DMS53 treated with DMSO at 0.1 percent for 48 hours (cell line): ENCODE data around the gene EMD.

ENCODE experiments used
- DNase-seq: peaks from one replicate; lab custom pipeline; 2025; ENCODE audit not compliant: unreplicated experiment; lab: John Stamatoyannopoulos, UW

Gene EMD

DNA sequence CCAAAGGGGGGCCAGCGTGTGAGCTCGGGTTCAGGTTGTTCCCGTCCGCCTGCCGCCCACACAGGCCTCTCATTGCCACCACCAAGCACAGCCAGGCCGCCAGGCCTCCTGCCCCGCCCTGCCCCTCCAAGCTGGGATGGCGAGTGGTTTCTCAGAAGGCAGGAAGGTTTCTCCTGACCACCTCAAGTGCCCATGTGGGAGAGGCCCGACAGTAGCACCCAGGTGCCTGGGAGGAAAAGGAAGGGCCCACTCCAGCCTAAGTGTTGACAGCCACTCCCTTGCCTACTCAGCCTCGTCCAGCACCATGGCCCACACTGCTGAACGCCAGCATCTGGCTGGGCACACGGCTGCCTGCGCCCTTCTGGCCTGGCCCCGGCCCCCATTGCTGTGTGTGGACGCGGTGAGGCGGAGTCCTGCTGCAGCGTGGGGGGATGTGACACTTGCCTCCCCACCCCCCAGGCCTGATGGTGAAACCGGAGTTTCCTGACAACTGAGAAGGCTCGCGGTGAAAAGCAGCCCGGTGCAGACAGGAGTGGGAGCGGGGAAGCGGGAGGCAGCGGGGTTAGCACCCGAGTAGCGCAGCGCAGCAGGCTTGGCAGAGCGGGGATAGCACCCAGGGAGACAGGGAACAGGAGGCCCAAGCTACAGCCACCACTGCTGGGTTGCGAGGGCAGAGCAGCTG, 23.9 kb upstream of the EMD start:
- no peak for DNase-seq

DNA sequence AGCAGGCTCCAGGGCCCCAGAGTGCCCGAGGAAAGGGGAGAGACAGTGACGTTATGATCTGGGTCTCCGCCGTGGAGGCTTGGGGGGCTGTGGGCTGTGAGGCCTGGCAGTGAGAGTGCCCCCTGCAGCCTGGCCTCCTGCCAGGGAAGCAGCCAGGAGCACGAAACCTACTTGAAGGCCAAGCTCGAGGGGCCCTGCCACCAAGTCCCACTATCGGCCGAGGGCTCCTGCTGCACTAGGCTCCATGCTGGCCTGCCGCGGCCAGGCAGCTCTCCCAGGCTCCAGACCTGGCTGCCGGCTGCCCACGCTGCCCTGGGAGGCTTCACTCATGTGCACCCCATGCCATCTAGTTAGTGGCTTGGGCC, 23.3 kb upstream of the EMD start:
- no peak for DNase-seq

DNA sequence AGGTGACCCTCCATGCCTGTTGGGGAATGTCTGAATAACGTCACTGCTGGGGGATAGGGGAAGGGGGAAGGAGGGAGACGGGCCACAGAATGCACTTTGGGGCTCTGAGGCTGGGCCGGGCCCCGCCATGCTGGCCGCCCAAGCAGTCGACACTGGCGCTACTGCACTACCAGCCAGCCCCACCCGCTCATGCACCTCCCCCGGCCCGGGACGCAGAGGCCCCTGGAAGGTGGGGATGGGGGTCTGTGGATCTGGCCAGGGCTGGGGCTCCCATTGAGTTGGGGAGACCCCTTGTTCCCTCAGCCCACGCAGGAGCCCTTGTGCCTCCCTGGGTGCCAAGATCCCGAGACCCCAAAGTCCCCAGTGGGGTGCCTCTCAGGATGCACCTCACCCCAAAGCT, 22.5 kb upstream of the EMD start:
- DNase-seq: no peak

DNA sequence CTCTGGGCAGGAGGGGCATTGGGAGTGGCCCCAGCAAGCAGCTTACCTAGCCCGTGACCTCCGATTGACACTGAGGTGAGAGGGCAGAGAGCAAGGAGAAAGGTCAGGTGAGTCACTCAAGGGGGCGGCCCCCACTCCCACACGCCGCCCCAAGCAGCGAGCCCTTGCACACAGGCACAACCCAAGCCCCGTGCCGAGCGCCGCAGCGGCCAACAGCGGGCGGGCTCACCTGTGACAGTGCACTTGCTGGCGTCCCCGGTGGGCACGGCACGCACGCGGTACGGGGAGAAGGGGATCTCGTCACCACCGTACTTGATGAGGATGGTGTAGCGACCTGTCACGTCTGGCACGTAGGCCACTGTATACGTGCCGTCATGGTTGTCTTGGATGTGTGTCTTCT, 21.9 kb upstream of the EMD start:
- no peak for DNase-seq

DNA sequence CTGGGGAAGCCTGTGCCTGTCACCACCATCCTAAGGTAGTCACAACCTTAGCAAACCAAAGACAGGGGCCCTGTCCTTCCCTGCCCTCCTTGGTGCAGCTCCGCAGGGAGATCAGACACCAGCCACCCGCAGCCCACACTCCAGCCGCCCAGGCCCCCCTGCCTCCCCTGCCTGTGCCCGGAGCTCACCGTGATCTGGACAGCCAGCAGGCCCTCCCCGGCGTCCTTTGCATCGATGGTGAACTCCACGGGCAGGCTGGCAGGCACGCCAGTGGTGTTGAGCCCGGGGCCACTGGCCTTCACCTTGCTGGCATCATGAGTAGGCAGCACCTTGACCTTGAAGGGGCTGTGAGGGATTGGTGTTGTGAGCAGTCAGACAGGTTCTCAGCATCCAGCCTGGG, 21.1 kb upstream of the EMD start:
- no peak for DNase-seq

DNA sequence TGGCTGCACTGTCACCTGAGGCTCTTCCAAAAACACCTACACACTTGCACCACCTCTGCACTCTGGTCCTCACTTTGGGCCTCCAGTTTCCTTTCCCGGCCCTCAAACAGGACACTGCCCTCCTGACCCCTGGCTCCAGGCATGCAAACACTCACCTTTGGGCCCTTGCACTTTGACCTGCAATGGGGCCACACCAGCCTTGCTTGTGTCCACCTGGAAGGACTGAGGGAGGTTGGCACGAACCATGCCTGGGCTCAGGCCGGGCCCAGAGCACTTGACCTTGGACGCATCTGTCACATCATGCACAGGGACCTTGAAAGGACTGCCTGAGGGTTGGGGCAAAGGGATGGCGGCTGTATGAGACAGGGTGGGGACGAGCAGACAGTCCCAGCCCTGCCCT, 20.3 kb upstream of the EMD start:
- no peak for DNase-seq

DNA sequence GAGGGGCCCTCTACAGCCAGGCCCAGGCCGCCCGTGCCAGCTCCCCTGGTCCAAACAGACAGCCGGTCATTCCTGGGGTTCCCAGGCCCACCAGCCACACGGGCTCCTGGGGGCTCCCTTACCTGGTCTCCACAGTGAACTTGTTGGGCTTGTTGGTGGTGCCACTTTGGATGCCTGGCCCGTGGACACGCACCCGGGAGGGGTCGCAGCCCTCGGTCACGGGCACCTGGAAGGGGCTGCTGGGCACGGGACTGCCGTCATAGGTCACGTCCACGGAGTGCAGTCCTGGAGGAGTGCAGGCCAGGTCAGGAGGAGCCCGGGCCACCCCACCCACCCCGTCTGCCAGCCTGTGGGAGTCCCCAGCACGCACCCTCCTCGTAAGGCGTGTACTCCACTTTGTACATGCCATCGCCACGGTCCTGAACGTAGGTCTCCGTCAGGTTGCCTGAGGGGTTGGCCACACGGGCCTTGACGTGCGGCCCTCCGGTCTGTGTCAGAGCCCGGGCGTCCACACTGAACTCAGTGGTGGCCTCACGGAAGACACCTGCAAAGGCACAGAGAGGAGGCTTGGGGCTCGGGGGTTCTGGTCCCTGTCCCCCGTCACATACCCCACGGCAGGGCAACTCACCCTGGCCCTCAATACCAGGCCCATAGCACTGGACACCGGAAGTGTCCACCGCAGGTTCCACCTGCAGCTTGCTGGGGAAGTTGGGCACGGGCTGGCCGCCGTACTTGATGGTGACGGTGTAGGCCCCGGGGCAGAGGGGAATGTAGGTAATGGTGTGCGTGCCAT, 19.5 kb upstream of the EMD start:
- no peak for DNase-seq

DNA sequence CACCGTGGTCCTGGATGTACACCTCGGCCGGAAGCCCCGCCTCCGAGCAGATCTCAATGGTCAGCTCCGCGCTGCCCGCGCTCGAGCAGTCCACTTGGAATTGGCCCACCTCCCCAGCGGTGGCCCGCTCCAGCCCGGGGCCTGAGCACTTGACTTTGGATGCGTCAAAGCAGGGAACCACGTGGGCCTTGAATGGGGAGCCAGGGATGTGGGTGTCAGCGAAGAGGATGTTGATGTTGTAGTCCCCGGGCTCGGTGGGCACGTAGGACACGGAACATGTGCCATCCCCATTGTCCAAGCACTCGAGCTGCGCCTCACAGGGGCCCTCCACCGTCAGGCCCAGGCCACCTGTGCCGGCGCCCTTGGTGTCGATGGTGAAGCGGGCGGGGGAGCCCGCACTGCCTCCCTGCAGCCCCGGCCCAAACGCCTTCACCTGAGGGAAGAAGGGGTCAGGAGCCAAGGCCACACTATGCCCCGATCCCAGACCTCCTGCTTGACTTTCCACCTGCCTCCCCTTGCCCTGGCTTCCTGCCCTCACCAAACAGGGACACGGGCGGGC, 18.9 kb upstream of the EMD start:
- DNase-seq: no peak

DNA sequence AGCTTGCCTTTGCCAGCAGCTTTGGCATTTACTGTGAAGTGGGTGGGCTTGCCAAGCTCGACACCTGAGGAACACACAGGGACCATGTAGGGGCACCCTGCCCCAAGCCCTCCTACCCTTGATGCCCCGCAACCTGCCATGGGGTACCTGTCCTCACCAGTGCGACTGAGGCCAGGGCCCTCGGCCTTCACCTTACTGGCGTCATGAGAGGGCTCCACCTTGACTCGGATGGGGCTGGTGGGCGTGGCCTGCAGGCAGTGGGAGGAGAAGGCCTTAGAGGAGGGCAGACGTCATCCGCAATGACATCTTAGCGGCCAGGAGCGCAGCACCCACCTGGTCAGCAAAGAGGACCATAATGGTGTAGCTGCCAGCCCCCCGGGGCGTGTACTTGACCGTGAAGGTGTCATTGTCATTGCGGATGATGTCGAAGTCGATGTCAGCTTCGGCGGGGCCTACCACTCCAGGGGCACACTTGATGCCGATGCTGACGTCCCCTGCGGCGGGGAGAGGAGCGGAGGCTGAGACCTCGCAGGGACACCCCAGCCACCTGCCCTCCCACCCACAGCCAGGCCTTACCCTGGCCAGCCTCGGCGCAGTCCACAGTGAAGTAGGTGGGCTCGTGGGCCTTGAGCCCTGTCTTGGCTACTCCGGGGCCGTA, 16.9 kb upstream of the EMD start:
- no peak for DNase-seq

DNA sequence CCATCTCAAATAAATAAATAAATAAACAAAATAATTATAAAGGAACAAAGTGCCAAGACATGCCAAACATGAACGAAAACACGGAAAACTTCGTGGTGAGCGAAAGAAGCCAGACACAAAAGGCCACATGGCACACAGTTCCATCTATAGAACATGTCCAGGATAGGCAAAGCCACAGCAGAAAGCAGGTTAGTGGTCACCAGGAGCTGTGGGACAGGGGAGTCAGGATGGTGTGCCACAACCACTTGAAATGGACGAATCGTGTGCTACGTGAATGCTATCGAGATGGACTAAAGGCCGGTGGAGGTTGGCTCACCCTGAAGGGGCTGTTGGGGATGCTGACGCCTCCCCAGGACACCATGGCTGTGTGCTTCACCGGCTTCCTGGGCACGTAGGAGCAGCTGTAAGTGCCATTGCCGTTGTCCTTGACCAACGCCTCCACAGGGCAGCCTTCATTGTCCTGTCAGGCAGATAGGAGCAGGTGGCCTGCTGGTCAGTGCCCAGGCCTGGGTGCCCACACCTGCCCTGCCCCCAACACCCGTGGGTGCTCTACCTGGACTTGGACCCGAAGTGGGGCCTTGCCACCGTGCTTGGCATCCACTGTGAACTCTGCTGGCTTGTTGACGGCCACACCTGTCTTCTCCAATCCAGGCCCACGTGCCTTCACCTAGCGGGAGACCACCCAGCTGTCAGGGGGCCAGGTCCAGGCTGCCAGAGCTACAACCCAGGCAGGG, 15.2 kb upstream of the EMD start:
- no peak for DNase-seq

DNA sequence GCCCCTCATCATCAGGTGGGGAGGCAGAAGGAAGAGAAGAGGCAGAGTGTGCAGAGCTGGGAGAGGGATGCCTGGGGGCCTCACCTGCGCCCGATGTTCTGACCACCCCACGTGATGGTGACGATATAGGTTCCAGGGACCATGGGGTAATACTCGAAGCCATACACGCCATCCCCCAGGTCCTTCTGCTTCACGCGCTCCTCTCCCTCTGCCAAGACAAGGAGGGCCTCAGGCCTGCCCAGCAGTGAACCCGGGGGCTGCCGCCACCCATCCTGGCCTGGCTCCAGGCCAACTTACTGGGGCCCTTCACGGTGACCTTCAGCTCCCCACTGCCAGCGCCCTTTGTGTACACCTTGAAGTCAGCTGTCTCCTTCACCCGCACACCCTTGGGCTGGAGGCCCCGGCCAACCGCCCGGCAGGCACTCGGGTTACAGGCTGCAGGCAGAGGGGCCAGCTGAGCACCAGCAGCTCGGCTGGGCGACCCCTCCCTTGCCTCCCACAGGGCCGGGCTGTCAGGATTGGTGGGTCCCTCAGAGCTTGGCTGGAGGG, 14.0 kb upstream of the EMD start:
- no peak for DNase-seq

DNA sequence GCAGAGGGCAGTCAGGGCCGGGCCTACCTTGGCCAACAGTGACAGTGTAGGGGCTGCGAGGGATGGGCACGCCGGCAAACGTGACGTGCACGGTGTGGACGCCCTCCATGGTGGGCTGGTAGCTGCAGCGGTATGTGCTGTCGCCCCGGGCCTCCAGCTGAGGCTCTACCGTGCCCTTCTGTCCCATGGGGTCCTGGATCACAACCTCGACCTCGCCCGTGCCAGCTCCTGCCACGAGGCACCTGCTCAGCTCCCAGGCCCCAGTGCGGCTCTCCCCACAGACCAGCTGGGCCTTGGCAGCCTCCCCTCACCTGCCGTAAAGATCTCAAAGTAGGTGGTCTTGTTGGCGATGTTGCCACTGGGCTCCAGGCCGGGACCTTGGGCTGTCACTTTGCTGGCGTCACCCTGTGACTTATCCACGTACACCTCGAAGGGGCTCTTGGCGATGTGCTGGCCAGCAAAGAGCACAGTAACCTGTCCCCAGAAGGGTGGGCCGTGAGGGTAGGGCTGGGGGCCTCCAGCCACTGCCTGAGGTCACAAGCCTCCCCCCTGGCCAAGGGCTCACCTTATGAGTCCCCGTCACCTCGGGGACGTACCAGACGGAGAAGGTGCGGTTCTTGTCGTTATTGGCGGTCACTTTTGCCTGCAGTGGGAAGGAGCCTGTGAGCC, 13.0 kb upstream of the EMD start:
- DNase-seq: no peak

DNA sequence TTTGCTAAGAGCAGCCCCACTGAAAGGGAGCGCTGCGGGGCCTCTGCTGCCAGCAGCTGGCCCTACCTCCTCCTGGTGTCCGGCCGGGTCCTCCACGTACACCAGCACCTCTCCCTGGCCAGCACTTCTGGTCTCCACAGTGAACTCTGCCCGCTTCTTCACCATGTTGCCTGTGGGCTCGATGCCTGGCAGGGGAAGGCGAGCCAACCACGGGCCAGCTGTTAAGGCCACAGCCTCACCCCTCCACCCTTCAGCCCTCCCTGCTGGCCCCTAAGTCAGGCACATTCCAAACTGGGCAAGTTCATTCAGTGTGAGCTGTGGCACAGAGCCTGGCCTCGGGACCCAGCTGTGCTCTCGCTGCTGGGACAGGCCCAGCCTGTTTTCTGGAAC, 12.4 kb upstream of the EMD start:
- no peak for DNase-seq

DNA sequence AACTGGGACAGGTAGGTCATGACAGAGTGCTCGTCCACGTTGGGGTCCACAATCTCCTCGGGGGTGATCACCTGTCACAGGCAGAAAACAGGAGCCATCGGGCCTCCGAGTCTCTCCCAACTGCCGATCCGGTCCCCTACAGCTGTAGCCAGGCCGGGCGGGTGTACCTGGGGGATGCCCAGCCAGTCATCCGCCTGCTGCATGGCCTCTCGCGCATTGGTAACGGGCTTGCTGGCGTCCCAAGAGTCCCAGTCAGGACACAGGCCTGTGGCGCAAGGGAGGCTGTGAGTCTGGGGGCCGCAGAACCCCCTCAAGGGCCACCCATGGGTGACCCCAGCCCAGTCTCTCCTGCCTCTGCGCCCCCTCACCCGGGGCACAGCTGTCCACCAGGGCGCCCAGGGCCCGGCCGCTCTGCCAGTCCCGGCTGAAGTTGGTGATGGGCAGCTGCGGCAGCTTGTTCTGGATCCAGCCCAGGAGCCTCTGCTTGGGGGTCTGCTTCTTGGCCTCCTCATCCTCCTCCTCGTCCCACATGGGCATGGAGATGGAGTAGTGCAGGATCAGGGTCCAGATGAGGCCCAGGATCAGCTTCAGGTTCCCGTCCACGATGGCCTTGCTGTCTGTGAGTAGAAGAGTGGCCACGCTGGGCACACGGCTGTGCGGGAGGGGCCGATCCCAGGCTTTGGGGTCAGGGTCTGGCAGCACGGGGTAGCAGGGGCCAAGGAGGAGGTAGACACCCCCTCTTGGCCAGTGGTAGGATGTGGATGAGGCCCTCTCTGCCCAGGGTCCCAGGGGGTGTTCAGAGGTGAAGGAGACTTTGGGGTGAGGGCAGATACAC, 11.4 kb upstream of the EMD start:
- DNase-seq: no peak

DNA sequence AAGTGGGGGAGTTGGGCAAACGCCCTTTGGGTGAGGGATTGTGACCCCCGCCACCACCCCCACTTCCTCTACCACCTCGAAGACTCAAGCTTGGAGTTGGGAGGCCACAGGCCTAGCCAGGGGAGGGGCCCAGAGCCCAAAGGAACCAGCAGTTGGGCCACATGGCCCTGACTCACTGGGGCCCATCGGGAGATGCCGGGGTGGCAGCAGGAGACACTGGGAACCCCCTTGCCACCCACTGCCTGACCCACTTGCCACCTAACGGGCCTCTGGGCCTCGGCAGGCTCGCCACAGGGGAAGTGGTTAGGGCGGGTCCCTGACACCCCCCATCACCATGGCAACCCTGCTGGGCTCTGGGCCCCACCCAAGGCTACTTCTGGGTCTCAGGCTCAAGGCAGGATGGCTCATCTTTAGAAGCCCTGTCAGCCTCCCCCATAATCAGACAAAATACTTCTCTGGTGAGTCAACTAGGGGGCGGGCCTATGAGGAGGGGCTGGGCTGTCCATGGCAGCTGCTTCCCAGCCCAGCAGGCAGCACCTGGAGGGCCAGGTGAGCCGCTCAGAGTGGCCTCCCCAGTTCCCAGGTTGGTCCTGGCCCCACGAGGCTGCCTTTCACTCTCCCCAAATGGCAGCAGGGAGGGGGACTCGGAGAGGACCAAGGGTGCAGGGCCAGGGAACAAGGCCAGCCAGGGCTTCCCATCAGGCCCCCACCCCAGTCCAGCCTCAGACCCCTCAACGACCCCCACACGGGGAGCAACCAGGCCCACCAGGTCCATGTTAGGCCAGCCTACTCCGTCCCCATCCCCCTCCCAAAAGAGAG, 10.3 kb upstream of the EMD start:
- DNase-seq: peak; percentile 58

DNA sequence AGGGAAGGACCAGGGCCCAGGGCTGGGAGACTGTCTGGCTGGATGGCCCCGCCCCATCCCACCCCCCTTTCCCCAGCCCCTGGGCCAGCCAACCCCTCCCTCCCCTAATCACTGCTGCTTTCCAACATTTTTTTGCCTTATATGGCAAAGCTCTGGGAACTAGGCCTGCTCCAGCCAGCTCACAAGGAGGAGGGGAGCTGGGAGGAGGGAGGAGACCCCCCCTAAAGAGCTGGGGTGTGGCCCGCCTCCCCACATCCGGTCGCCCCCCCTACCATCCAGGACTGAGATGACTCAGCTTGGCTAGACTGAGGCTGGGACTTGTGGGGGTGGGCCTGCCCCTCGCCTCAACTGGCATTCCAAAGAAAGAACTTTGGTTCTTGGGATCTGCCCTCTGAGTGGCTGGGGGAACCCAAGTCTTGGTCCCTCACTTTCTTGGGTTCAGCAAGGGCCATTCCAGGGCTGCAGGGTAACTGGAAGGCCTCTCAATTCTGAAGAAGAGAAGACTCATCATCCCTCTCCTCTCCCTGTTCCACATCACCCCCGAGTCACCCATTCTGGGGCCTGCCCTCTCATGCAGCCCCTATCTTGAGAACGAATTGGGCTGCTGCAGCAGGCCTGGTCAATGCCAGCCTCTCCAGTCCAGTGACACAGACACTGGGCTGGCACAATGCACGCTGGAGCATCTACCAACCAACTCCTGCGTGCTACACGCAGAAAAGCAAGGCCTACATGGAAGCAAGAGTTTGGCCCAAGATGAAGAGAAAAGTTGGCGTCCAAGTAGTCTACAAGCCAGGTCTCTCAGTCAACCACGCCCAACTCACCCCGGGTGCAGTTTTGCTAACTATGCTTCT, 9.4 kb upstream of the EMD start:
- no peak for DNase-seq

DNA sequence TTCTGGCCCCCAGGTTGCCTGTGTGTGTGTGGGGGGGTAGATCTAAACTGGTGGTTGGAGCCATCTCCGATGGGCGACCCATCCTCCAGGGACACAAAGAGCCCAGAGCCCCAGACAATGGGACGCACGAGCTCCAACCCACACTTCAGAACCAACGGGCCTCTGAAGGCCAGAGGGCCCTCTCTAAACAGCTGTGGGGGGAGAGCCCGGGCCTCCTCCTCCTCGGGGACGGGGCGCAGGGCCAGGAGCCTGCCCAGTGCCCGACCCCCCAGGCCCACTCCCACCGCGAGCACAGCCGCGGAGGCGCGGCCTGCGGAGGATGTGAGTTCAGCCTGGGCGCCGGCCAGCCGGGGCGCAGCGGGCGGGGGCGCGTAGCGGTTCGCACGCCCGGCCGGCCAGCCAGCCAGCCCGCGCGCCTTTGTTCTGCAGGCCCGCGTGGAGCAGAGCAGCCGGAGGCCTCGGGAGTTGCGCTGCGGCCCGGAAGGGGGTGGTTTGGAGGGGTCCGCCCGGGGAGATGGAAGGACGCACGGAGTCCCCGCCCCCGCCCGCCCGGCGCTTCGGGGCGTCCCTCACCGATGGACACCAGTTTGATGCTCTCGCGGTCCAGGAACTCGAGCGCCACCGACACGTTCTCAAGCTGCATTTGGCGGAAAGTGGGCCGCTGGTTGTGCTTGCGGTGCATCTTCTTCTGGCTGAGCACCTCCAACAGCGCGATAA, 8.6 kb upstream of the EMD start:
- no peak for DNase-seq
